ENCODE measurements around the gene MYO19. TPM values are rescaled to one million over a fixed set of nuclear protein-coding genes. Genes with fewer than 3 reads are reported as not detected.
A peak's percentile ranks its signal among the peaks of the same experiment; 100 is the strongest.

MYO19 gene
- total and polyA plus RNA-seq, 9 of the 15 experiments (the other 6 are each of a cell fraction or from before 2014, with no cell fraction given) = 21.6 to 176 (median 129) TPM

DNA sequence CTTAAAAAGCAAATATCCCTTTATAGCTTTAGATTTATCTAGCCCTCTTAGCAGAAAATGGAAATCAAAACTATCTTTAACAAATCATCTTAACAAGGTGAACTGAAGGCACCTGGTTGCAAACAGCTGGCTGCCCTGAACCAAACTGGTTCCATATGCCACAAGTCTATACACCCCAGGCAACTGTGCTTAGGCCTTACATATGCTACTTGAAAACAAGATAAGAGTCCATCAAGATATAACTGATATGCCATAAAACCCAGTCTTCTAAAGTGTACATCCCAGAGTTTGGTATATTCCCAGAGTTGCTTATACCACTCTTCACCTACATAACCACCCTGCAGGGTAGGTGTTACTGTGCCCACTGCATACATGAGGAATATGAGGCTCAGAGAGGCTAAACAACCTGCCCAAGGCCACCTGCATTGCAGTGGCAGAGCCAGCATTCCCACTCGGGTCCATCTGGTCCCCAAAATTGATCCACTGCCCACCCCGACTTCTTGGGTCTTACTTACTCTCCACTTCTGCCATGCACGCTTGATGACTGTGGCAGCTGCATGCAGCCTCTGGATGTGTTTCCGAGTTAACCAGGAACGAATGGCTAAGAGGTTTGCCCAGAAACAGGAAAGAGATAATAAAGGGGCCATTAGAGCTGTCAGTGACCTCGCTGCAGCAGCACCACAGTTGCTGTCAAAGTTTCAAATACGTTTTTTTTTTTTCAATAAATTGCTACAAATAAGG is 35.9 kb downstream of the MYO19 start (continued):
- TF ChIP-seq ILK (tag; IDR thresholded peaks at IDR 0.05; ENCODE audit: borderline replicate concordance, low read depth) = no peak
- TF ChIP-seq TRIM24 (IDR thresholded peaks at IDR 0.05) = no peak

DNA sequence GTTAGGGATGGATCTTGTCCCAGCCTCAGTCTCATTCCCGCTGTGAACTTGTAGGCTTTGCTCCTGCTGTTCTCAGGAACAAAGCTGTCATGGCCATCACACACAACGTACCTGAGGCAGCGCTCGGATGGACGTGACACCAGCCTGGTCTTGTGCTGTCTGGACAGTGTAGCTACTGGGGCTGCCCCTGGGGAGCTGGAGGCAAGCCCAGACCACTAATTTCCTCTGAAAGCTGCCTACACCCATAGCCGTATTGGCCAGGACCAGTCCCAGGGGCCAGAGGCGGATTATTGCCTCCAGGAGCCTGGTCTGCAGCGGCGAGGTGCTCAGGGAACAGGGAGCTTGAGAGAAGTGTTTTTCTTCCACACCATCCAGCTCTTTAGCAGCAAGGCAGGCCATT is 36.5 kb downstream of the MYO19 start:
- H3K4me2 ChIP-seq (ENCODE audit: insufficient read depth, low read length) = no peak overlapping the region
- in situ Hi-C loops (cut with MboI) = loop anchor here (25.0 kb wide), 1 partner anchor 536 kb away; no protein-coding TSS in a partner anchor

More for the DNA sequence above, 36.5 kb downstream of the MYO19 start:
- no peak for DNase-seq (ENCODE audit: extremely low read depth in 1 of 4, low spot score in 3 of 4)
- intact Hi-C loops (cut with micrococcal nuclease) = no loop called here
- Histone ChIP-seq H3K79me2 (ENCODE audit: control insufficient read depth, insufficient read depth, low read length) (no peaks in the 10 kb centered on the region), H3K4me3 (no peak overlapping the region), H3K27ac (ENCODE audit: extremely low read depth, low read depth, low read length) (no peak overlapping the region), H3K27me3 (ENCODE audit: control insufficient read depth in 2 of 2, insufficient read depth in 2 of 2, low read length in 2 of 2) (no peaks in the 10 kb centered on the region), H4K20me1 (replicated peaks; ENCODE audit: control insufficient read depth, insufficient read depth, low read length) (peaks cover 13% of the 10 kb centered on the region; the same call in 1 of the 2 replicates), H2AFZ (ENCODE audit: low read depth, low read length) (no peak overlapping the region), H3K4me1 (replicated peaks in 1 of 2; ENCODE audit: control insufficient read depth in 2 of 2, insufficient read depth in 2 of 2, low read length in 2 of 2) (no peaks in the 10 kb centered on the region; a peak in 2 of 5 replicates), H3K36me3 (ENCODE audit: control insufficient read depth, insufficient read depth, low read length) (peaks cover 96% of the 10 kb centered on the region), H3K9me1 (ENCODE audit: control insufficient read depth, insufficient read depth, low read length) (no peaks in the 10 kb centered on the region), H3K9me3 (replicated peaks; ENCODE audit: control insufficient read depth, insufficient read depth, low read depth, low read length) (no peaks in the 10 kb centered on the region), H3K9ac (ENCODE audit: insufficient read depth in 1 of 2, low read depth in 2 of 2, low read length in 2 of 2) (peak overlapping the region in 1 of 2 experiments; percentile 37; a peak in 1 of 4 replicates)
- FAIRE-seq = no peak
- POLR2A ChIA-PET = interaction anchor here (0.9 to 1.7 kb wide), 3 partner anchors 8 to 16 kb away, joined by 3 to 5 read pairs (median 4); no protein-coding TSS in a partner anchor
- WGBS (ENCODE audit: insufficient coverage, low coverage, missing lambda C conversion rate) = 89% methylated on average over 9 of the region's 9 CpGs
- no TSS peak for BruUV-seq (replicated peaks)
- no peak for ATAC-seq
- TF ChIP-seq MTF1 (CRISPR knock-in tag; IDR thresholded peaks at IDR 0.05; ENCODE audit: borderline replicate concordance) (no peak), POLR2G (IDR thresholded peaks at IDR 0.05; ENCODE audit: low read depth, low read length) (peak; percentile 37; the same call in 1 of the 2 replicates)
- CTCF ChIA-PET (ENCODE audit: low intra/inter-chr PET ratio) = no interaction called here

All from K562 (cell line).